Measurements from ENCODE around the gene ST6GALNAC4.

Gene ST6GALNAC4

GRCh38 chr9:127916720-127917581 lies at the start of gene ST6GALNAC4:
Gene ST6GALNAC4, minus strand, starts transcription at chr9:127917041. Its CDS starts 622 bp downstream, at chr9:127916419.
- DNase-seq (ENCODE audit: low read depth in 4 of 4, low spot score in 1 of 4), result peak; percentile 86 to 98 (median 94)

GRCh38 chr9:127965953-127966352 lies 49.1 kb upstream of the ST6GALNAC4 start:
- no peak for DNase-seq (ENCODE audit: low read depth in 4 of 4, low spot score in 1 of 4)

DNA sequence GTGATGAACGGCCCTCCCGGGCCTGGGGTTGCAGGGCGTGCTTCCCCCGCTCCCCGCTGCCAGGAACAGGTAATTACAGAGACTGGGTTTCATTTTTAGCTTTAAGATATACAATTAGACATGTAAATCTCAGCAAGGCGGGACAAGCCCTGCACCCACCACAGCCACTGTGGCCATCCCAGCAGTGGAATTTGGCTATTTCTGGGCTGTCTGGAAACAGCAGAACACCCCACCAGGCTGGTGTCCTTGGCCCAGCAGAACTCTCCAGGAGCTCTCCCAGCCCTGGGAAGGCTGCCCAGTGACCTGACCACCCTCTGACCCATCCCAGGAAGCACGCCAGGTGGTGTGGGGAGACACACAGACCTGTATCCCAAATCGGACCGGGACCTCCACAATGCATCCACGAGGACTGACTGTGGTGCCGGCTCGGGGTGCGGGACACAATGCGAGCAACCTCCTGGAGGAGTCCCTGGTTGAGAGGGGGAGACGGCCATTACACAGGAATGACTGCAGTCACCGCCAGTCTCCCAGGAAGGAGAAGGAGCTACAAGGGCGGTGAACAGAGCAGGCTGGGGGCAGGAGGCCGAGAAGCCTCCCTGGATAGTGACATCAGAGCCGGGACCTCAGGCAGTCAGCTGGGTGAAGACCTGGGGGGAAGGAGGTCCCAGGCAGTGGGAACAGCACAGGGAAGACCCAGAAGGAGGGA lies 46.7 kb upstream of the ST6GALNAC4 start:
- no peak for DNase-seq (ENCODE audit: low read depth in 4 of 4, low spot score in 1 of 4)

GRCh38 chr9:127963041-127963358 lies 46.2 kb upstream of the ST6GALNAC4 start:
- DNase-seq (ENCODE audit: low read depth in 4 of 4, low spot score in 1 of 4), result no peak

DNA sequence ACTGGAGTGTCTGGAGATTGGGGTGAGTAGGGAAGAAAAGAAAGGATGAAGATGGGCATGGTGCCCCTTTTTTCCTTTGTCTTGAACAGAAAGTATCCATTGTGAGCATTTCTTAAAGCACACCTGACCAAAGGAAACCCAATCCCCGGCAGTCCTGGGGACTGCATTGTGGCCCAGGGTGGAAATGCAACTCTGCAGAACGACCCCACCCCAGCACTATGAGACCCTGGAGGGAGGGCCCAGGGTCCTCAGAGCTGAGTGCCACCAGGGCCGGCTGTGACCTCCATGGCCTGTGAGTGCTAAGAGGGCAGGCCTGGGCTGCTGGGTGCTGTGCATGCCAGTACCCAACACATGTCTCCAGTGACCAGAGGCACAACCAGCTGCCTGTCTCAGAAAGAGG lies 45.4 kb upstream of the ST6GALNAC4 start:
- no peak for DNase-seq (ENCODE audit: low read depth in 4 of 4, low spot score in 1 of 4)

- no peak for DNase-seq (ENCODE audit: low read depth in 4 of 4, low spot score in 1 of 4)
Observed at GRCh38 chr9:127961613-127962155, 44.8 kb upstream of the ST6GALNAC4 start.

- no peak for DNase-seq (ENCODE audit: low read depth in 4 of 4, low spot score in 1 of 4)
Observed at GRCh38 chr9:127961155-127961490, 44.3 kb upstream of the ST6GALNAC4 start.

GRCh38 chr9:127960410-127961154 lies 43.7 kb upstream of the ST6GALNAC4 start:
- DNase-seq (ENCODE audit: low read depth in 4 of 4, low spot score in 1 of 4), result no peak

- DNase-seq (ENCODE audit: low read depth in 4 of 4, low spot score in 1 of 4), result no peak
Observed at GRCh38 chr9:127959841-127960409, 43.1 kb upstream of the ST6GALNAC4 start.

DNA sequence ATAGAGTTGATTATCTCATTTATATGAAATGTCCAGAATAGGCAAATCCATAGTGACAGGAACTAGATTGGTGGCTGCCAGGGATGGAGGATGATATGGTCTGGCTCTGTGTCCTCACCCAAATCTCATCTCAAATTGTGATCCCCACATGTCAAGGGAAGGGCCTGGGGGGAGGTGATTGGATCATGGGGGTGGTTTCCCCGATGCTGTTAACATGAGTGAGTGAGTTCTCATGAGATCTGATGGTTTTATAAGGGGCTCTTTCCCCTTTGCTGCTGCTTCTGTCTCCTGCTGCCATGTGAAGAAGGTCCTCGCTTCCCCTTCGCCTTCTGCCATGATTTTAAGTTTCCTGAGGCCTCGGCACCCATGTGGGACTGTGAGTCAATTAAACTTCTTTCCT lies 42.6 kb upstream of the ST6GALNAC4 start:
- no peak for DNase-seq (ENCODE audit: low read depth in 4 of 4, low spot score in 1 of 4)

DNA sequence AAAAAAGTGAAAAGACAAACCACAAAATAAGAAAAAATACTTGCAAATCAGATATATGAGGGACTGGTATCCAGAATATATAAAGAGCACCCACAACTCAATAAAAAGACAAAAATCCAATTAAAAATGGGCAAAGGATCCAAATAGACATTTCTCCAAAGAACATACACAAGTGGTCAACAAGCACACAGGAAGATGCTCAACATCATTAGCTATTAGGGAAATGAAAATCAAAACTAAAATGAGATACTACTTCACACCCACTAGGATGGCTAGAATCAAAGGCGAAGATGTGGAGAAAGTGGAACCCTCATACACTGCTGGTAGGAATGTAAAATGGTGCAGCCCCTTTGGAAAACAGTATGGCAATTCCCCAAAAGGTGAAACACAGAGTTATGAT lies 41.9 kb upstream of the ST6GALNAC4 start:
- no peak for DNase-seq (ENCODE audit: low read depth in 4 of 4, low spot score in 1 of 4)

GRCh38 chr9:127955294-127956015 lies 38.6 kb upstream of the ST6GALNAC4 start:
- DNase-seq (ENCODE audit: low read depth in 4 of 4, low spot score in 1 of 4), result peak; percentile 53 to 81 (median 62)

DNA sequence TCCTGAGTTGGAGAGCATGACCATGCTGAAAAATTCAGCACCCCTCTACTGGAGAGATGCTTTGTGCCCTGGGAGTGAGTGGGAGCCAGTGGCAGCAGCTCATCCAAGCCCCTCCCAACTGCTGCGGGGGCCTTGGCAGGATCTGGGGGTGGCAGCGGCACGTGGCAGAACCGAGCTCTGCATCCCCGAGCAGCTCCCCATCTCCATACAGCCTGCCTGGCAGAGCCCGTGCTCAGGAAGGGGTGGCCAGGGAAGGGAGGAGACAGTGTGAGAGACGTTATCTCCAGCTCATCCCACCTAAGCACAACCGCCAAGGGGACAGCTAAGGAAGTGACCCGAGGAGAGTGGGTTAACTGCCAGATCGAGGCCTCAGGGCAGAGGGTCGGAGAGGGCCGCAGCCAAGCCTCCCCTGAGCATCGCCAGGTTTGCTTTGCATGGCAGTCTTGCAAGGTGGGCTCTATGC lies 38.0 kb upstream of the ST6GALNAC4 start:
- DNase-seq (ENCODE audit: low read depth in 4 of 4, low spot score in 1 of 4), result no peak

- no peak for DNase-seq (ENCODE audit: low read depth in 4 of 4, low spot score in 1 of 4)
Observed at GRCh38 chr9:127953768-127954505, 37.1 kb upstream of the ST6GALNAC4 start.

DNA sequence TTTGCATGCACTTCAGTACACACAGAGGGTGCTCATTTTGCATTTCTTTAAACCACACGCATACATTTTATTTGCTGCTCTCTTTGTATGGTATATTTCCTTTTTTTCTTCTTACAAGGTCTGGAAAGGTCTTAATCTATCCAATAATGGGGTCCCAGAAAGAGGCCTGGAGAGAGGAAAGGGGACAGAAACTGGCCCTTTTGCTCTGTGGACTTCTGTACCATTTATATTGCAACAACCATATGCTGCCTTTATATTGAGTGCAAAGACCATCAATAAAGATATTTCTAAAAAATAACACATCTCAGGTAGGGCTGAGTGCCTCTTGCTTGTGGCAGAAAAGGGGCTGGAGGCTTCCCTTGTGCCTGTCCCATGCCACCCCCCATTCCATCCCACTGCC lies 36.3 kb upstream of the ST6GALNAC4 start:
- no peak for DNase-seq (ENCODE audit: low read depth in 4 of 4, low spot score in 1 of 4)

- no peak for DNase-seq (ENCODE audit: low read depth in 4 of 4, low spot score in 1 of 4)
Observed at GRCh38 chr9:127950513-127951289, 33.9 kb upstream of the ST6GALNAC4 start.

GRCh38 chr9:127949827-127950512 lies 33.1 kb upstream of the ST6GALNAC4 start:
- DNase-seq (ENCODE audit: low read depth in 4 of 4, low spot score in 1 of 4), result no peak

Measured in stimulated activated CD4-positive, alpha-beta T cell treated with anti-CD3 and anti-CD28 coated beads, Interleukin-1b, Interleukin-23, amount 100 ng/mL, for 24 hours (primary cell).